WTC11 (cell line): ENCODE measurements around the gene PITPNM1. TPM values are rescaled to one million over a fixed set of nuclear protein-coding genes. Genes with fewer than 3 reads are reported as not detected.

Source experiments
- ATAC-seq: fragments of 200-7000 bp; cut with Tn5 transposase; 2 replicates; pipeline ENCODE4 v1.10.0; 2021; ENCODE audit warnings: mild to moderate bottlenecking, moderate library complexity
- CTCF ChIA-PET: fragments of 300-600 bp; sonication (Branson Sonifier 250); formaldehyde crosslinking; loops from one replicate; lab custom pipeline; 2021; ENCODE audit warnings: antibody characterized with exemption; lab: Charles Lee
- POLR2A ChIA-PET: fragments of 350-600 bp; sonication (Branson Sonifier 250); formaldehyde crosslinking; loops from one replicate; lab custom pipeline; 2021; ENCODE audit warnings: antibody characterized with exemption; lab: Charles Lee
- DNase-seq: peaks from one replicate; pipeline ENCODE4 v3.0.0; 2021; ENCODE audit warnings: low spot score
- H3K27ac Mint-ChIP-seq: 2 replicates; pipeline ENCODE4 v1.8.0; 2021; ENCODE audit warnings: mixed read lengths
- H3K27me3 Mint-ChIP-seq: 2 replicates; pipeline ENCODE4 v1.8.0; 2021; ENCODE audit warnings: low read depth, mild to moderate bottlenecking, moderate library complexity, mixed read lengths
- H3K36me3 Mint-ChIP-seq: 2 replicates; pipeline ENCODE4 v1.8.0; 2021; ENCODE audit warnings: mixed read lengths
- H3K4me1 Mint-ChIP-seq: 2 replicates; pipeline ENCODE4 v1.8.0; 2022; ENCODE audit warnings: mixed read lengths
- H3K4me3 Mint-ChIP-seq: 2 replicates; pipeline ENCODE4 v1.8.0; 2021; ENCODE audit warnings: mild to moderate bottlenecking, moderate library complexity, mixed read lengths
- H3K9me3 Mint-ChIP-seq: 2 replicates; pipeline ENCODE4 v1.8.0; 2021; ENCODE audit warnings: mixed read lengths
- AFF4 ChIP-seq: sonication (generic); formaldehyde crosslinking; IDR thresholded peaks from 2 replicates; pipeline ENCODE4 v1.8.1; 2023; ENCODE audit warnings: mild to moderate bottlenecking, missing genetic modification reagents, borderline replicate concordance
- ATF3 ChIP-seq: sonication (generic); formaldehyde crosslinking; conservative IDR thresholded peaks from 2 replicates; pipeline ENCODE4 v1.8.1; 2022; ENCODE audit warnings: mild to moderate bottlenecking, missing genetic modification reagents
- E2F5 ChIP-seq: sonication (generic); formaldehyde crosslinking; IDR thresholded peaks from 2 replicates; pipeline ENCODE4 v1.8.1; 2022; ENCODE audit warnings: mild to moderate bottlenecking, moderate library complexity, missing genetic modification reagents
- ELF4 ChIP-seq: sonication (generic); formaldehyde crosslinking; IDR thresholded peaks from 2 replicates; pipeline ENCODE4 v1.8.1; 2022; ENCODE audit warnings: low read depth, mild to moderate bottlenecking, moderate library complexity, missing genetic modification reagents
- ESRRA ChIP-seq: sonication (generic); formaldehyde crosslinking; IDR thresholded peaks from 2 replicates; pipeline ENCODE4 v1.8.1; 2022; ENCODE audit warnings: mild to moderate bottlenecking, missing genetic modification reagents, borderline replicate concordance
- ETV6 ChIP-seq: sonication (generic); formaldehyde crosslinking; IDR thresholded peaks from 2 replicates; pipeline ENCODE4 v1.8.1; 2022; ENCODE audit warnings: mild to moderate bottlenecking, missing genetic modification reagents
- FOXJ3 ChIP-seq: sonication (generic); formaldehyde crosslinking; IDR thresholded peaks from 2 replicates; pipeline ENCODE4 v1.9.0; 2021; ENCODE audit warnings: missing genetic modification reagents, mild to moderate bottlenecking, borderline replicate concordance
- FOXK1 ChIP-seq: sonication (generic); formaldehyde crosslinking; IDR thresholded peaks from 2 replicates; pipeline ENCODE4 v1.8.0; 2022; ENCODE audit warnings: mild to moderate bottlenecking, moderate library complexity, missing genetic modification reagents
- FOXP1 ChIP-seq: sonication (generic); formaldehyde crosslinking; IDR thresholded peaks from 2 replicates; pipeline ENCODE4 v1.8.0; 2022; ENCODE audit warnings: missing genetic modification reagents, mild to moderate bottlenecking, moderate library complexity, borderline replicate concordance
- GABPB1 ChIP-seq: sonication (generic); formaldehyde crosslinking; IDR thresholded peaks from 2 replicates; pipeline ENCODE4 v1.8.1; 2023; ENCODE audit warnings: mild to moderate bottlenecking, missing genetic modification reagents
- GTF2I ChIP-seq: fragments of 250-450 bp; sonication (Bioruptor Pico); conservative IDR thresholded peaks from 2 replicates; pipeline ENCODE4 v1.4.0; 2021; ENCODE audit warnings: mild to moderate bottlenecking
- IRF1 ChIP-seq: sonication (generic); formaldehyde crosslinking; IDR thresholded peaks from 2 replicates; pipeline ENCODE4 v1.8.0; 2023; ENCODE audit warnings: missing genetic modification reagents
- IRF2 ChIP-seq: sonication (generic); formaldehyde crosslinking; IDR thresholded peaks from 2 replicates; pipeline ENCODE4 v1.8.0; 2022; ENCODE audit warnings: low read depth, missing genetic modification reagents, borderline replicate concordance
- JAZF1 ChIP-seq: fragments of 250-450 bp; sonication (Bioruptor Pico); IDR thresholded peaks from 2 replicates; pipeline ENCODE4 v1.9.0; 2021; ENCODE audit warnings: moderate library complexity, mild to moderate bottlenecking, inconsistent platforms
- NFYB ChIP-seq: sonication (generic); formaldehyde crosslinking; conservative IDR thresholded peaks from 2 replicates; pipeline ENCODE4 v1.8.0; 2022; ENCODE audit warnings: low read depth, missing genetic modification reagents
- OVOL2 ChIP-seq: fragments of 250-450 bp; sonication (Bioruptor Pico); IDR thresholded peaks from 2 replicates; pipeline ENCODE4 v1.9.0; 2021; ENCODE audit warnings: mild to moderate bottlenecking, borderline replicate concordance
- PREB ChIP-seq: sonication (generic); formaldehyde crosslinking; IDR thresholded peaks from 2 replicates; pipeline ENCODE4 v1.8.1; 2022; ENCODE audit warnings: mild to moderate bottlenecking, missing genetic modification reagents, moderate library complexity, borderline replicate concordance
- PRRX2 ChIP-seq: fragments of 250-450 bp; sonication (Bioruptor Pico); IDR thresholded peaks from 2 replicates; pipeline ENCODE4 v1.8.0; 2021; ENCODE audit warnings: mild to moderate bottlenecking
- TEAD4 ChIP-seq: sonication (generic); formaldehyde crosslinking; IDR thresholded peaks from 2 replicates; pipeline ENCODE4 v1.8.0; 2022; ENCODE audit warnings: mild to moderate bottlenecking, missing genetic modification reagents
- ZMAT4 ChIP-seq: fragments of 250-450 bp; sonication (Bioruptor Pico); IDR thresholded peaks from 2 replicates; pipeline ENCODE4 v1.9.0; 2021; ENCODE audit warnings: mild to moderate bottlenecking
- ZNF138 ChIP-seq: sonication (generic); formaldehyde crosslinking; conservative IDR thresholded peaks from 2 replicates; pipeline ENCODE4 v1.8.1; 2022; ENCODE audit warnings: mild to moderate bottlenecking, moderate library complexity, missing genetic modification reagents
- ZNF219 ChIP-seq: sonication (generic); formaldehyde crosslinking; IDR thresholded peaks from 2 replicates; pipeline ENCODE4 v1.8.0; 2023; ENCODE audit warnings: missing genetic modification reagents, mild to moderate bottlenecking, borderline replicate concordance
- ZNF317 ChIP-seq: sonication (generic); formaldehyde crosslinking; IDR thresholded peaks from 2 replicates; pipeline ENCODE4 v1.8.1; 2023; ENCODE audit warnings: low read depth, mild to moderate bottlenecking, moderate library complexity, missing genetic modification reagents, borderline replicate concordance
- ZNF671 ChIP-seq: fragments of 250-450 bp; sonication (Bioruptor Pico); IDR thresholded peaks from 2 replicates; pipeline ENCODE4 v1.8.0; 2021; ENCODE audit warnings: mild to moderate bottlenecking
- total RNA-seq: library from RNA; stranded (reverse); gene quantifications from 3 replicates; pipeline ENCODE4 v1.2.3, GENCODE V29; 2021

The PITPNM1 gene
- total RNA-seq, 1 experiment from 2014 or later: 55.4 TPM

GRCh38 chr11:67500831-67501715 is 4.1 kb downstream of the PITPNM1 start:
- ATAC-seq (no peak), DNase-seq (no peak)
- Mint-ChIP-seq H3K36me3 (no peaks in the 10 kb centered on the region), H3K4me1 (peaks cover 9% of the 10 kb centered on the region), H3K27ac (no peak overlapping the region), H3K27me3 (peaks cover 12% of the 10 kb centered on the region), H3K4me3 (no peak overlapping the region), H3K9me3 (no peaks in the 10 kb centered on the region)
- ChIA-PET CTCF (no interaction called here), POLR2A (no interaction called here)
- TF ChIP-seq FOXK1: no peak
- TF ChIP-seq E2F5: no peak

GRCh38 chr11:67500484-67500821 is 4.7 kb downstream of the PITPNM1 start:
- no peak for ATAC-seq
- DNase-seq: no peak
- CTCF ChIA-PET: no interaction called here
- Mint-ChIP-seq H3K9me3 (no peaks in the 10 kb centered on the region), H3K27me3 (peaks cover 12% of the 10 kb centered on the region), H3K27ac (no peak overlapping the region), H3K36me3 (no peaks in the 10 kb centered on the region), H3K4me1 (peaks cover 5% of the 10 kb centered on the region), H3K4me3 (no peak overlapping the region)
- TF ChIP-seq ZNF317 (CRISPR knock-in tag) (no peak), GTF2I (CRISPR knock-in tag) (no peak), JAZF1 (no peak), ZMAT4 (CRISPR knock-in tag) (no peak), ATF3 (CRISPR knock-in tag) (no peak), ETV6 (CRISPR knock-in tag) (no peak), ELF4 (CRISPR knock-in tag) (no peak), OVOL2 (CRISPR knock-in tag) (no peak), PRRX2 (no peak), IRF1 (CRISPR knock-in tag) (no peak), ZNF671 (CRISPR knock-in tag) (no peak), FOXP1 (CRISPR knock-in tag) (no peak), NFYB (CRISPR knock-in tag) (no peak), ZNF219 (CRISPR knock-in tag) (no peak), TEAD4 (CRISPR knock-in tag) (no peak), GABPB1 (CRISPR knock-in tag) (no peak), IRF2 (CRISPR knock-in tag) (no peak), FOXJ3 (CRISPR knock-in tag) (no peak)
- POLR2A ChIA-PET: no interaction called here

GRCh38 chr11:67499808-67500483 is 5.2 kb downstream of the PITPNM1 start:
- no peaks in the 10 kb centered on the region for H3K36me3 Mint-ChIP-seq
- no peak overlapping the region for H3K4me3 Mint-ChIP-seq
- H3K27me3 Mint-ChIP-seq: peaks cover 12% of the 10 kb centered on the region
- no peak for ATAC-seq
- ChIA-PET POLR2A (no interaction called here), CTCF (no interaction called here)
- peaks cover 4% of the 10 kb centered on the region; the same call in 1 of the 2 replicates for H3K4me1 Mint-ChIP-seq
- no peak for DNase-seq
- no peaks in the 10 kb centered on the region for H3K9me3 Mint-ChIP-seq
- H3K27ac Mint-ChIP-seq: no peak overlapping the region
- no peak for TF ChIP-seq ESRRA (CRISPR knock-in tag)
- TF ChIP-seq AFF4 (CRISPR knock-in tag): no peak
- TF ChIP-seq FOXP1 (CRISPR knock-in tag): no peak
- TF ChIP-seq PREB (CRISPR knock-in tag): no peak
- TF ChIP-seq IRF2 (CRISPR knock-in tag): no peak
- TF ChIP-seq ZMAT4 (CRISPR knock-in tag): no peak
- no peak for TF ChIP-seq ZNF138 (CRISPR knock-in tag)
